Stimulated activated effector memory CD8-positive, alpha-beta T cell treated with anti-CD3 and anti-CD28 coated beads, Interleukin-12 subunit alpha, Interleukin-12 subunit beta, amount 100 ng/mL, for 72 hours (primary cell): ENCODE results near the gene SLC14A1.
A peak's percentile ranks its signal among the peaks of the same experiment; 100 is the strongest.

Experiments used
- ATAC-seq: fragments of 150-1000 bp; cut with Tn5 transposase; 2 replicates; pipeline ENCODE4 v1.10.0; 2021
- DNase-seq, 2 donors: peaks; one replicate each; pipeline ENCODE4 v3.0.0; 2021 to 2022; ENCODE audit warnings: low spot score in 2 of 2
- H3K27ac Mint-ChIP-seq: one replicate; pipeline ENCODE4 v1.8.0; 2022; ENCODE audit warnings: mild to moderate bottlenecking, mixed read lengths
- H3K36me3 Mint-ChIP-seq: one replicate; pipeline ENCODE4 v1.8.0; 2022; ENCODE audit warnings: mild to moderate bottlenecking, mixed read lengths
- H3K4me1 Mint-ChIP-seq: one replicate; pipeline ENCODE4 v1.8.0; 2022; ENCODE audit warnings: mixed read lengths
- H3K4me3 Mint-ChIP-seq: one replicate; pipeline ENCODE4 v1.8.0; 2022; ENCODE audit warnings: mild to moderate bottlenecking, mixed read lengths
- H3K9me3 Mint-ChIP-seq: one replicate; pipeline ENCODE4 v1.8.0; 2022; ENCODE audit warnings: mixed read lengths

SLC14A1 gene

DNA sequence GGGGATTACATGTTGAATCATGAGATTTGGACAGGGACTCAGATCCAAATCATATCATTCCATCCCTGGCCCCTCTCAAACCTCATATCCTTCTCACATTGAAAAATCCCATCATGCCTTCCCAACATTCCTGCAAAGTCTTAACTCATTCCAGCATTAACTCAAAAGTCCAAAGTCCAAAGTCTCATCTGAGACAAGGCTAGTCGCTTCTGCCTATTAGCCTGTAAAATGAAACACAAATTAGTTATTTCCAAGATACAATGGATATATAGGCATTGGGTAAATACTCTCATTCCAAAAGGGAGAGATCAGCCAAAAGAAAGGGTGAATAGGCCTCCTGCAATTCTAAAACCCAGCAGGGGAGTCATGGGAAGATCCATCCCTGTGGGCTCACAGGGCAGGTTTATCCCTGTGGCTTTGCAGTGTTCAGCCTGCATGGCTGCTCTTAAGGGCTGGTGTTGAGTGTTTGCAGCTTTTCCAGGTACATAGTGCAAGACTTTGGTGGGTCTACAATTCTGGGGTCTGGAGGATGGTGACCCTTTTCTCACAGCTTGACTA is 21.2 kb upstream of the SLC14A1 start:
- ATAC-seq: no peak
- Mint-ChIP-seq H3K36me3 (no peaks in the 10 kb centered on the region), H3K4me1 (no peaks in the 10 kb centered on the region), H3K9me3 (peaks cover 21% of the 10 kb centered on the region), H3K4me3 (no peak overlapping the region), H3K27ac (no peak overlapping the region)
- no peak for DNase-seq

- no peaks in the 10 kb centered on the region for H3K4me1 Mint-ChIP-seq
- ATAC-seq (no peak), DNase-seq (no peak)
- no peak overlapping the region for H3K4me3 Mint-ChIP-seq
- H3K36me3 Mint-ChIP-seq: no peaks in the 10 kb centered on the region
- H3K9me3 Mint-ChIP-seq: peaks cover 19% of the 10 kb centered on the region
- H3K27ac Mint-ChIP-seq: no peak overlapping the region
Observed at GRCh38 chr18:45708831-45709230, 15.2 kb upstream of the SLC14A1 start.

DNA sequence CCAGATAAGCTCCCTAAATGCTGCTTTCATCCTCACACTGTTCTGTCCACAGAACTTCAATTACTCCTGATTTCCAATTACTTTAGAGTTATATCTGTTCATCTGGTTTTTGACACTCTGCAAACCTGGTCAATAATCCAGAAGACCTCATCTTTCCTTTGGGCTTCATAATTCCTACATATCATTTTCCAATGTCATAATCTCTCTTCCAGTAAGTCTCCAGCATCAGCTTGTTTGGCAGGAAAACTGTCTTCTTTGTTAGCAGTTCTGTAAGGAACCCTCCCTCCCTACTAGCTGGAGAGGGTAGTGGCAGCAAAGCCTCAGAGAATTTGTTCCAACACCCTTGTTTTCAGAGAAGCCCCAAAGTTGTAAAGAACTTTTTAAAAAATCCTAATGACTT is 11.9 kb upstream of the SLC14A1 start:
- no peak overlapping the region for H3K4me3 Mint-ChIP-seq
- DNase-seq: no peak
- H3K4me1 Mint-ChIP-seq: no peaks in the 10 kb centered on the region
- ATAC-seq: no peak
- no peaks in the 10 kb centered on the region for H3K36me3 Mint-ChIP-seq
- H3K27ac Mint-ChIP-seq: no peak overlapping the region
- peaks cover 12% of the 10 kb centered on the region for H3K9me3 Mint-ChIP-seq

DNA sequence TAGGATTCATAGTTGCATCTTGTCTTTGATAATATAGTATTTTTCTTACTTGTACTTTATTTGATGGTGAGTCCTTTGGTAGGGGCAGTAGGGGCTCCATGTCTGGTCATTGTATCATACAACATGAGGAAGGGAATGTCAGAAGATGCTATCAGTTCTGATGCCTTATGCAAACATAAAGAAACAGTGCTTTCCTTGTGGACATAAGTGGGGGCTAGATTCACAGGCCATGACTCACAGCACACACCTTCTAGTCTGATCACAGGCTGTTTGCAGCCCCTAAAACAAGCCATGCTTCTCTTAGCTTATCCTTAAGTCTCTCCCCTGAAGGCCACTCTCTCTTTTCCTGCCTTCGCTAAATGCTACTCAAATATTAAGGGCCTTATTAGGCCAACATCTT is 10.7 kb upstream of the SLC14A1 start:
- Mint-ChIP-seq H3K36me3 (no peaks in the 10 kb centered on the region), H3K9me3 (peaks cover 8% of the 10 kb centered on the region), H3K27ac (no peak overlapping the region), H3K4me1 (no peaks in the 10 kb centered on the region), H3K4me3 (no peak overlapping the region)
- DNase-seq (no peak), ATAC-seq (no peak)

GRCh38 chr18:45715212-45715780 is 8.7 kb upstream of the SLC14A1 start:
- H3K4me3 Mint-ChIP-seq: no peak overlapping the region
- no peaks in the 10 kb centered on the region for H3K4me1 Mint-ChIP-seq
- no peak overlapping the region for H3K27ac Mint-ChIP-seq
- peaks cover 3% of the 10 kb centered on the region for H3K9me3 Mint-ChIP-seq
- no peak for DNase-seq
- H3K36me3 Mint-ChIP-seq: no peaks in the 10 kb centered on the region
- no peak for ATAC-seq

DNA sequence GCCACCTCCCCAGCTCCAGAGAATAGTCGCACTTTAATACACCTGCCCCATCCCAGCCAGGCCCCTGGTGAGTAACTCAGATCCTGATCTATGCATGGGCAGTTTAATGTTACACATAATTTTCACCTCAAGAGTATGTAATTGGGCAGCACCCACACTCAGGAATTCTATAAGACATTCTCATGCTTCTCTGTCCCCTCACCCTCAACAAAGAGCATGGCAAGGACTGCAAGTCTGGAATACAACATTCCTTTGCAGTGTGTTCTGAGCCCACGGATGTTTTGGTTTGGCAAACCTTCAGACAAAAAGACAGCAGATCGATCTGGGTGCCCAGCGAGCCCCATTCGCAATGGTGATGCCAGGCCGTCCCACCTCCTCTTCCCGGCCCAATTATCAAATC is 4.9 kb upstream of the SLC14A1 start:
- H3K9me3 Mint-ChIP-seq: no peaks in the 10 kb centered on the region
- H3K27ac Mint-ChIP-seq: no peak overlapping the region
- no peaks in the 10 kb centered on the region for H3K4me1 Mint-ChIP-seq
- DNase-seq (no peak), ATAC-seq (no peak)
- no peaks in the 10 kb centered on the region for H3K36me3 Mint-ChIP-seq
- H3K4me3 Mint-ChIP-seq: no peak overlapping the region

GRCh38 chr18:45722899-45723298 is 1.1 kb upstream of the SLC14A1 start:
- no peaks in the 10 kb centered on the region for H3K4me1 Mint-ChIP-seq
- H3K36me3 Mint-ChIP-seq: no peaks in the 10 kb centered on the region
- DNase-seq (peak; percentile 64 to 86), ATAC-seq (peak; percentile 86)
- no peak overlapping the region for H3K4me3 Mint-ChIP-seq
- H3K9me3 Mint-ChIP-seq: no peaks in the 10 kb centered on the region
- H3K27ac Mint-ChIP-seq: no peak overlapping the region

- ATAC-seq (no peak), DNase-seq (no peak)
- Mint-ChIP-seq H3K27ac (no peak overlapping the region), H3K4me3 (no peak overlapping the region), H3K9me3 (no peaks in the 10 kb centered on the region), H3K36me3 (no peaks in the 10 kb centered on the region), H3K4me1 (no peaks in the 10 kb centered on the region)
Observed at GRCh38 chr18:45724601-45725000, 620 bp downstream of the SLC14A1 start.

GRCh38 chr18:45725336-45725735 is 1.4 kb downstream of the SLC14A1 start:
- DNase-seq (no peak), ATAC-seq (no peak)
- Mint-ChIP-seq H3K9me3 (no peaks in the 10 kb centered on the region), H3K36me3 (no peaks in the 10 kb centered on the region), H3K27ac (no peak overlapping the region), H3K4me3 (no peak overlapping the region), H3K4me1 (no peaks in the 10 kb centered on the region)

GRCh38 chr18:45726603-45727002 is 2.6 kb downstream of the SLC14A1 start:
- no peaks in the 10 kb centered on the region for H3K9me3 Mint-ChIP-seq
- H3K4me3 Mint-ChIP-seq: no peak overlapping the region
- ATAC-seq (no peak), DNase-seq (no peak)
- no peaks in the 10 kb centered on the region for H3K36me3 Mint-ChIP-seq
- no peak overlapping the region for H3K27ac Mint-ChIP-seq
- no peaks in the 10 kb centered on the region for H3K4me1 Mint-ChIP-seq

DNA sequence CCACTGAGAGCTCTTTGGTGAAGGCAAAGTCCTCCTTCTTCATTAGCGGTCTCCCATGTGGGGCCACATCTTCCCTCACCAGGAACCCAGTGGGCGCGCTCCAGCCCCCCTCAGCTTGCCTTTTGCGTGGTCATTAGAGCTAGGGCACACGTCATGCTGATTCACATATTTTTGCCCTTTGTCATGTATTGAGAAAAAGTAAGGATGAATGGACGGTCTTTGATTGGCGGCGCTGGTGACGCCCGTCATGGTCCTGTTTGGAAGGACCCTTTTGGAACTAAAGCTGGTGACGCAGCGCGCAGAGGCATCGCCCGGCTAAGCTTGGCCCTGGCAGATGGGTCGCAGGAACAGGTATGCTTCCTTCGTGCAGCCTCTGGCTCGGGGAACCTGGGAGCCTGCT is 3.1 kb downstream of the SLC14A1 start:
- ATAC-seq (no peak), DNase-seq (no peak)
- Mint-ChIP-seq H3K27ac (no peak overlapping the region), H3K4me3 (no peak overlapping the region), H3K4me1 (no peaks in the 10 kb centered on the region), H3K36me3 (no peaks in the 10 kb centered on the region), H3K9me3 (no peaks in the 10 kb centered on the region)

DNA sequence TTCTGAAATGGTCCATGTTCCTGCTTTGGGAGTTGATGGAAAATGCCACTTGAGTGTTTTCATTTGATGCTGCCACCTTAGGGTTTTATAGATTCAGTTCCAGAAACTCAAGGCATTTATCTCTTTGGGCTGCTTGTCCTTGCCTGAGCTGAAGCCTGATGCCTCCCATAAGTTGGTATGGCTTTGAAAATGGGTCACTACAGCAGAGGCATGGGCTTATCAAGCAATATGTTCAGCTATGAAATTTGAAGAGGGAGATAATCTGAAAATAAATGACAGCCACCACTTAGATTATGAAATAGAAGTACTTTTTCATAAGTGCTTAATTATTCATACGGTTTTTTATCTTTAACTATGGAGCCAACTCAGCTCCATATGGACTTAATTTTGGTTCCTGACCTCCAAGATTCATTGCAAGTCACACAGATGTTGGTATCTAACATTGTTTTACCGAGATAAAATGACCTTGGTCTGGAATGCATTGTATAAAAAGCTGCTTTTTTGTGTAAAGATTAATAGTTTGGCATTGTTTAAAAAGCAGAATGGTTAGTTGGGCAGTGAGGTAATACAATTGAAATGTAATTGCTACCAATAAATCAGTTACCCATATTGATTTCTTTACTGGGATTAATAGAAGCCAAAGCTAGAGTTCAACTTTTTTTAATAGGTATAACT is 4.5 kb downstream of the SLC14A1 start:
- Mint-ChIP-seq H3K9me3 (no peaks in the 10 kb centered on the region), H3K36me3 (no peaks in the 10 kb centered on the region), H3K4me3 (no peak overlapping the region), H3K27ac (no peak overlapping the region), H3K4me1 (no peaks in the 10 kb centered on the region)
- ATAC-seq (no peak), DNase-seq (no peak)

DNA sequence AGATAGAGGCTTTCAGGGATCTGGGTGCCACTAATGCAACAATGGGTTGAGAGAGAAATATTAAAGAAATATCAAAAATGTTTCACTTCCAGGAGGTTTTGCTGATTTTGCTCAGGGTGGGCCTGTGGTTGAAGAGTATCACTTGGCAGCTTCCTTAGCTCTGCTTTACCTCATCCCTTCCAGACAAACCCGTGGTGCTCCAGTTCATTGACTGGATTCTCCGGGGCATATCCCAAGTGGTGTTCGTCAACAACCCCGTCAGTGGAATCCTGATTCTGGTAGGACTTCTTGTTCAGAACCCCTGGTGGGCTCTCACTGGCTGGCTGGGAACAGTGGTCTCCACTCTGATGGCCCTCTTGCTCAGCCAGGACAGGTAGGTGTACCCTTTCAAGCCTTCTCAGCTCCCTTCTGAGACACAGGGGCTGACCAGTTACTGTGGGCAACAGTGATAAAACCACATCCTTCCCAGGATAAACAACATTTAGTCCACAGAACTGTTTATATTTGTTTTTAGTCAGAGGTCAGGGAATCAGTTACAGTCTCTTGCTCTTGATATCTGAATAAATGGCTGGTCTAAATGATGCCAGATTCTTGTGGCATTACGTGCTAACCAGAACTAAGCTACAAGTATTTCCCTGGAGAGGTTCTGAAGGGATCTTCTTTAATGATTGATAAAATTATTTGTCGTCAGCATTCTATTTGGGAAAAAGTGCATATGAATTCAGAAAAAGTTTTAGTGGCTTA is 7.0 kb downstream of the SLC14A1 start:
- DNase-seq (no peak), ATAC-seq (no peak)
- no peaks in the 10 kb centered on the region for H3K36me3 Mint-ChIP-seq
- H3K4me1 Mint-ChIP-seq: no peaks in the 10 kb centered on the region
- H3K27ac Mint-ChIP-seq: no peak overlapping the region
- H3K4me3 Mint-ChIP-seq: no peak overlapping the region
- H3K9me3 Mint-ChIP-seq: no peaks in the 10 kb centered on the region

DNA sequence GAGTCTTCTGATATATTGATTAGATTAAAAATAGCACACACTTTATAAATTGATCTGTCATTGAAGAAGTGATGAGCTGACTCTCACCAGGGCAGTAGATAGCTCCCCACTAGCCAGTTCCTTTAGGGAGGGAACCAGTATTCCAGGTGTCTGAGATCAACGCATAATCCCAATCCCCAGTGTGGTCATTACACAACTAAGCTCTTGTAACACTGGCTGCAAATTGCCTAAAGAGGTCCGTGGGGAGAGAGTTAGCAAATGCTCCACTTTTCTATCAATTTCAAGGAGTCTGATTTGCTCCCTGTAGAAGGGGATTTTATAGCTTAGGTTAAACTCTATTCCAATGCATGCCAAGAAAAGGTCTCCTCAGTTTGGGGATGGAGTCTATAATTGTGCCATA is 7.7 kb downstream of the SLC14A1 start:
- H3K36me3 Mint-ChIP-seq: no peaks in the 10 kb centered on the region
- DNase-seq: no peak
- no peak for ATAC-seq
- H3K4me1 Mint-ChIP-seq: no peaks in the 10 kb centered on the region
- H3K4me3 Mint-ChIP-seq: no peak overlapping the region
- no peak overlapping the region for H3K27ac Mint-ChIP-seq
- no peaks in the 10 kb centered on the region for H3K9me3 Mint-ChIP-seq

GRCh38 chr18:45733535-45733934 is 9.6 kb downstream of the SLC14A1 start:
- no peak overlapping the region for H3K4me3 Mint-ChIP-seq
- H3K27ac Mint-ChIP-seq: no peak overlapping the region
- ATAC-seq (no peak), DNase-seq (no peak)
- H3K36me3 Mint-ChIP-seq: no peaks in the 10 kb centered on the region
- H3K4me1 Mint-ChIP-seq: no peaks in the 10 kb centered on the region
- H3K9me3 Mint-ChIP-seq: no peaks in the 10 kb centered on the region

DNA sequence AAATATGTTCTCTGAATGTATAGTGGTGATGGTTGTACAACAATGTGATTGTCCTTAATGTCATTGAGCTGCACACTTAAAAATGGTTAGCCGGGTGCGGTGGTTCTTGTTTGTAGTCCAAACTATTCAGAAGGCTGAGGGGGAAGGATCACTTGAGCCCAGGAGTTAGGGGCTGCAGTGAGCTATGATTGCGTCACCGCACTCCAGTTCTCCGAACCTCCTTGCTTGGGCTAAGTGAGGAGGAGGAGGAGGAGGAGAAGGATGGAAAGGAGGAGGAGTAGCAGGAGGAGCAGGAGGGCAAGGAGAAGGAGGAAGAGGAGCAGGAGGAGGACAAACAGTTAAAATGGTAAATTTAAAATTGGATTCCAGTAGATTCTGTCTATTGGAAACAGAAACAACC is 10.5 kb downstream of the SLC14A1 start:
- no peak overlapping the region for H3K27ac Mint-ChIP-seq
- no peaks in the 10 kb centered on the region for H3K9me3 Mint-ChIP-seq
- no peak for DNase-seq
- no peak overlapping the region for H3K4me3 Mint-ChIP-seq
- ATAC-seq: no peak
- H3K4me1 Mint-ChIP-seq: no peaks in the 10 kb centered on the region
- no peaks in the 10 kb centered on the region for H3K36me3 Mint-ChIP-seq
